ENCODE measurements around the gene ELMO1.

GRCh38 chr7:37446371-37446770, 2.3 kb downstream of the ELMO1 start:
- TF ChIP-seq CTCF (IDR thresholded peaks at IDR 0.05; ENCODE audit: low read depth, low read length, poor library complexity, severe bottlenecking) (no peak), EZH2phosphoT487 (IDR thresholded peaks at IDR 0.05; ENCODE audit: borderline replicate concordance, low read length) (no peak)
